Duodenal mucosa (tissue), 2 donors: ENCODE data around the gene PSAP.
A peak's percentile ranks its signal among the peaks of the same experiment; 100 is the strongest.

Experiments used
- H3K27ac ChIP-seq: one replicate; pipeline ENCODE4 v1.7.0; 2013; ENCODE audit warnings: low read depth, low read length
- H3K27me3 ChIP-seq, 2 donors: one replicate each; pipeline ENCODE4 v1.7.0; 2013; ENCODE audit warnings: low read length in 2 of 2, control low read depth in 1 of 2; ENCODE audit not compliant: insufficient read depth in 2 of 2, control insufficient read depth in 1 of 2
- H3K36me3 ChIP-seq, 2 donors: one replicate each; pipeline ENCODE4 v1.7.0; 2013; ENCODE audit warnings: low read length in 2 of 2, control low read depth in 1 of 2; ENCODE audit not compliant: insufficient read depth in 2 of 2, control insufficient read depth in 1 of 2
- H3K4me1 ChIP-seq, 2 donors: one replicate each; pipeline ENCODE4 v1.7.0; 2013; ENCODE audit warnings: low read length in 2 of 2, control low read depth in 1 of 2; ENCODE audit not compliant: insufficient read depth in 2 of 2, control insufficient read depth in 1 of 2
- H3K4me3 ChIP-seq, 2 donors: one replicate each; pipeline ENCODE4 v1.7.0; 2013; ENCODE audit warnings: low read length in 2 of 2, low read depth in 1 of 2
- H3K9ac ChIP-seq, 2 donors: one replicate each; pipeline ENCODE4 v1.7.0; 2013; ENCODE audit warnings: low read length in 2 of 2, low read depth in 1 of 2
- H3K9me3 ChIP-seq, 2 donors: one replicate each; pipeline ENCODE4 v1.7.0; 2013; ENCODE audit warnings: low read length in 2 of 2, control low read depth in 1 of 2; ENCODE audit not compliant: control insufficient read depth in 1 of 2

Gene PSAP

DNA sequence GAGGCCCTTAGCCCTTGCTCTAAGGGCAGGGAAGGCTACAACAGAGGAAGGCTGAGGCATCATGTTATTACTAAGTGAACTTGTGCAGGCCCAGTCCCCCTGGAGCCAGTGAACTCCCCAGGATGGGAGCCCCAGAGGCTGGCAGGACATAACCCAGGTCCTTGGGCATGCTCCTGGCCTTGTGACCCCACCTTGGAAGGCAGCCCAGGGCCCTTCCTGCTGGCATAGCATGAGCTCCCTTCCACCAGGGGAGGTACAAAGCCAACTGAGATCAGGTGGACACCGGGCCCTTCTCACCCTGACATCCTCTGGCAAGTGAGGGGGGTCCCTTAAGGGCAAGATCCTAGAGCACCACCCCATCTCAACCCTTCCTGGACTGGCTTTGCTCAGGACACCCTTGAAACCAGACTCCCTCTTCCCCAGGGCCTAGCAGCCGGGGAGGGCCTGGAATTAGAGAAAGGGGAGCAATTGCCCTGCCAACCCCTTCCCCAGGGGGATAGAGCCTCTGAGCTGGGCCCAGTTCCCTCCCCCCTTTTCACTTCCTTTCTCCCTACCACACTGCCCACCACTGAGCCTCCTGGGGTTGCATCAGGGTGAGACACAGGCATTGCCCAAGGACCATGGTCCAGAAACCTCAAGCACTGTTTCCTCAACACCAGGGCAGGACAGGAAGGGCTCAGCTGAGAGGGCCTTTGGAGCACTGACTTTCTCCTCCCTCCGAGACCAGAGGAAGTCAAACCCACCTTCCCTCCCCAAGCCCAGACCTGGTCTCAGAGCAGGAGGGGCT is 75.9 kb downstream of the PSAP start:
- H3K9ac ChIP-seq = peak overlapping the region in 1 of 2 donors; percentile 10
- H3K4me3 ChIP-seq = no peak overlapping the region
- H3K9me3 ChIP-seq = no peaks in the 10 kb centered on the region
- H3K4me1 ChIP-seq = peaks cover 56 to 64% of the 10 kb centered on the region in 2 donors
- peaks cover 0 to 1% of the 10 kb centered on the region in 2 donors for H3K36me3 ChIP-seq
- no peaks in the 10 kb centered on the region for H3K27me3 ChIP-seq
- no peak overlapping the region for H3K27ac ChIP-seq

DNA sequence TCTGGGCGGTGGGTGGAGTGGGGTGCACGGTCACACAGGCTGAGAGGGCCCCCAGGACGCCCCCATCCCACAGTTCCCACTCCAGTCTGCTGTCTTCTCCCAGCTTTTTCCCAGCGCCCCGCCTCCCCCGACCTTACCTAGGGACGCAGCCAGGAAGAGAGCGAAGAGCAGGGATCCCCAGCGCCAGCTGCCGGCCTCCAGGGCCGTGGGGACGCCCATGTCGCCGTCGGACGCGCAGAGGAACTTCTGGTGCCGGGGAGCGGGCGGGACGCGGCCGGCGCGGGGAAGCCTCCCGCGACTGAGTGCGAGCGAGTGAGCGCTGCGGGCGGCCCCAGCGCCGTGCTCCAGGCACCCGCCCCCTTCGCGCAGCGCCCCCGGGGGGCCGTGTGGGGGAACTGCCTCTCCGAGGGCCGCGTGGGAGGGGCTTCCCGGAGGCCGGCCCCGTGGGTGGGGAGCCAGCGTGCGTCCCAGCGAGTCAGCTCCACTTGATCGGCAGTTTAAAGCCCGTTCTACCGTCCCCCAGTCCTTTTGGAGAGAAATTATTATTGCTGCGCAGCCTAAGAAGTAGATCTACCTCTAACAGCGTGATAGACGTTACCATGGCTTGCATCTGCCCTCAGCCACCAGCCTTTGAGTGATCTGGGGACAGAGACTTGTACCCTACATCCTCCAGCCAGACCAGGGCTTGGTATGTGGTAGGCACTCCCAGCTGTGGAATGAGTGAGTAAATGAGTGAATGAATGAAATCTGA is 77.7 kb downstream of the PSAP start, which contains the start of gene VSIR:
TSS of gene VSIR (minus strand) at position 300 of the 751 bp plus-strand sequence. CDS start at position 219, 81 bp downstream.
- H3K36me3 ChIP-seq = peaks cover 0 to 5% of the 10 kb centered on the region in 2 donors
- peaks cover 69 to 77% of the 10 kb centered on the region in 2 donors for H3K4me1 ChIP-seq
- H3K4me3 ChIP-seq = peak within 1 kb of the TSS; percentile 89 to 97
- no peaks in the 10 kb centered on the region for H3K9me3 ChIP-seq
- peak within 1 kb of the TSS; percentile 91 for H3K27ac ChIP-seq
- no peaks in the 10 kb centered on the region for H3K27me3 ChIP-seq
- peak within 1 kb of the TSS; percentile 98 to 99 for H3K9ac ChIP-seq

DNA sequence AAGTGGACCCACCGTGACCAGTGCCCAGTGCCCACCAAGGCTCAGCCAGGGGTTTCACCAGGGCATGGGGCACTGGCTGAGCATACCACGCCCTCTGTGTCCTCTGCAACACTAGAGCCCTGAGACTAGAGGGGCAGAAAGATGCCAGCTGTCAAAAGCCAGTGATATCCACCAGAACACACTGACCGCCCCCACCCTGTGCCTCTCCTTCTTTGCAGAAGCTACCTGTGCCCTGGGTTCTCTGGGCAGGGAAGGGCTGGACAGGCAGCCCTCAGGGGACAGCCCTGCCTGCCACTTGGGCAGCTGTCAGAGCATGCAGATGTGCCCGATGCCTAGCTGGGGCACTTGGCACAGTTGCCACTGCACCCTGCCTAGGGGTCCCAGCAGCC is 78.2 kb downstream of the PSAP start:
- Histone ChIP-seq H3K9me3 (no peaks in the 10 kb centered on the region), H3K4me1 (peaks cover 75 to 82% of the 10 kb centered on the region in 2 donors), H3K4me3 (peak overlapping the region; percentile 89 to 97), H3K36me3 (peaks cover 0 to 5% of the 10 kb centered on the region in 2 donors), H3K27me3 (no peaks in the 10 kb centered on the region), H3K27ac (peak overlapping the region; percentile 91), H3K9ac (peak overlapping the region; percentile 98 to 99)

DNA sequence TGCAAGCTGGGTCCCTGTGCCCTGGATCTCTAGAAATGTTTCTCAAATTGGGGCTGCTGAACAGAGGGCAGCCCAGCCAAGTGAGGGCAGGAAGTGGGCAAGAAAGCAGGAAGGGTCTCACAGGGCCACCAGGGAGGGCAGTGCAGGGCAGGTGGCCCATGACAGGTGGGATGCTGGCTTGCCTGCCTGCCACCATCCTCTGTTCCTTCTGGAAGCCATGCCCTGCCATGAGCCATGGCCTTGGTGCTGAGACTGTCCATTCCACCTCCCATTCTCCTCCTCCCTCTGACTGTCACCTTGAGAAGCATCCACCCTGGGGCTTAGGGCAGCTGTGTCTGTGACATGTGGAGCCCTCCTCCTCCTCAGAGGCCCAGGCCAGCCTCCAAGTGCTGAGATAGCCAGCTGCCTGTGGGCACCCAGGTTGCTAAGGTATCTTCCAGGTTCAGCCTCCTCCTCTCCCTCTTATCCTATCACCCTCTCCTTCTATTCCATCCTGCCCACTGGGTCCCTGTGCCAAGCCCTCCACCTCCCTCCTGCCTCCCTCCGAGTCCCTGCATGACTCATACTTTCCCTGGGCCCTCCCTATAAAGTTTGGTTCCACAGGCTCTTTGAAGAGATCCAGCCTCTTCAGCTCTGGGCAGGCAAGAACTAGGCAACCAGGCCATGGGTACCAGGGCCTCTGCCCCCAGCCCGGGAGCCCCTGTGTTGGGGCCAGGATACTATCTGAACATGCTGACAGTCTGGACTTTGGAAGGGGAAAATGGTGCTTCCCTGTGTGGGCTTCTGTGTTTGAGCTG is 79.0 kb downstream of the PSAP start:
- Histone ChIP-seq H3K4me3 (peak overlapping the region; percentile 89 to 97), H3K9me3 (no peaks in the 10 kb centered on the region), H3K4me1 (peaks cover 83 to 89% of the 10 kb centered on the region in 2 donors), H3K9ac (peak overlapping the region; percentile 98 to 99), H3K27ac (peak overlapping the region; percentile 91), H3K36me3 (peaks cover 0 to 5% of the 10 kb centered on the region in 2 donors), H3K27me3 (no peaks in the 10 kb centered on the region)

DNA sequence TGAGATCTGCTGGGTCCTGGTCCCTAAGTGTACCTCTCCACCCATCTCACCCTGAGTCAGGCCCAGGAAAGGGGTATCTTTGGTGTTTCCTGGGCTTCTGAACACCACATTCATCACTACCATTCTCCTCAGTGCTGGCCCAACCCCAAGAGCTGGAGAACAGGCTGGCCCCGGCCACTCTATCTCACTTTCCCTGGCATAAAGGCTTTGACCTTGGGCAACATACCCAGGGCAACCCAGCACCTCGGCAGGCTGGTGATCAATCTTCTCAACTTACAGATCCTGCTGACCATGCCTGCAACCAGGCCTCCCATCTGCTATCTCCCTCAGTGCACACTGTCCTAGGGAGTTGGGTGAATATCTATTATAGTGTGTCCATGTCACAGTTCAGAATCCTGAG is 79.8 kb downstream of the PSAP start:
- Histone ChIP-seq H3K4me1 (peaks cover 83 to 91% of the 10 kb centered on the region in 2 donors), H3K9me3 (no peaks in the 10 kb centered on the region)

DNA sequence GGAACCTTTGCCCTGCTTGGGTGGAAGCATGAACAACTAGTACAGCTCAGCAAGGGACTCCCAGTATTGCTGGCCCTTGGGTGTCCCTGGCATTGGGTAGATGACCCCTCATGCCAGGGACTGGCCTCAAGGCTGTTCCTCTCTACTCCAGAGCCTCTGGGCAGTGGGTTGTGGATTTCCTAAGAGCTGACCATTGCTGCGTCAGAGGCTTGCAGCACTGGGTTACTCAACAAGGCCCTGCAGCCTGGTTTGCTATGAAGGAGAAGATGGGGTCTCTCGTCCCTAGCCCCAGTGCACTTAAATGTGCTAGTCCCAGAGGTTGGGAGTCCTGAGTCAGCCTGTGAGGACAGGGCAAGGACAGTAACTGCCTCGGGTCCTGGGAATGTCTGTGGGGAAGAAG is 80.3 kb downstream of the PSAP start:
- H3K27me3 ChIP-seq = no peaks in the 10 kb centered on the region
- H3K36me3 ChIP-seq = peaks cover 0 to 5% of the 10 kb centered on the region in 2 donors
- peak overlapping the region; percentile 91 for H3K27ac ChIP-seq
- peak overlapping the region; percentile 98 to 99 for H3K9ac ChIP-seq
- no peaks in the 10 kb centered on the region for H3K9me3 ChIP-seq
- peaks cover 83 to 91% of the 10 kb centered on the region in 2 donors for H3K4me1 ChIP-seq
- peak overlapping the region; percentile 89 to 97 for H3K4me3 ChIP-seq

More for the DNA sequence above, 79.8 kb downstream of the PSAP start:
- peak overlapping the region; percentile 89 to 97 for H3K4me3 ChIP-seq
- no peaks in the 10 kb centered on the region for H3K27me3 ChIP-seq
- peak overlapping the region; percentile 91 for H3K27ac ChIP-seq
- peaks cover 0 to 5% of the 10 kb centered on the region in 2 donors for H3K36me3 ChIP-seq
- H3K9ac ChIP-seq = peak overlapping the region; percentile 98 to 99

DNA sequence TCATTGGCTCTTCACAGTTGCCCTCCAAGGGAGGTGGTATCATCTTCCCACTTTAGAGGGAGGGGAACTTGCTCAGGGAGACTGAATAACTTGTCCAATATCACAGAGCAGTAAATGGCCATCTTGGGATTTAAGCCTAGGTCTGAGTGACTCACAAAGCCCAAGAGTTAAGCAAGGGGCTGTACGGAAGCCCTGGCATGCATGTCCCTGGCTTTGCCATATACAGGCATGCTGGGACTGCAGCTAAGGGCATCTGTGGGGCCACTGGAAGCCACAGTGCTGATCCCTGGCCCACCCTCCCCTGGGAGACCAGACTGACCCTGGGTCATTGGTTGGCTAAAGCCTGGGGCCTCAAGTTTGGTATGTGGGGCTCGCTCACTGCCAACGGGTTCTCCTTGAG is 80.8 kb downstream of the PSAP start:
- peak overlapping the region; percentile 91 for H3K27ac ChIP-seq

DNA sequence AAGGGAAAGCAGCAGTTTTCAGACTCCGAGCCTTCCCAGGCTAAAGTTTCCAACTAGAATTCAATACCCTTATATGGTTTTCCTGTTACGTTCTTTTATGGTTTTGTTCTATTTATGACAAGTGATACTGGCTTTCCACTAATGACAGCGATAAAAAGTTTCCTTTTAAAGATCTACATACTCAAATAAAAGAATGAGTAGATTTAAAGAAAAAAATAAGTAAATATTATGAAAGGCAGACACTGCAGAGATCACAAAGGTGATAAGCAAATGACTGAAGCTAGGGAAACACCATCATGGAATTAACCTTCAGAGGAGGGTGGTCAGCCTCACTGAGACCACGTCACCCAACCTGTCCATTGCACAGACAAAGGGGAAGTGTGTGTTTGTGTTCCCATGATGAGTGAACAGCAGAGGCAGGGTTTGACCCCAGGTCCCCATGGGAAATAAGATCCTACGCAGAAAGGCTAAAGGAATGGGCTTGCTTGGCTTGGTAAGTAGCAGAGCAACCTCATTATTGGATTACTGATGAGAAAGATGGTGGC is 81.7 kb downstream of the PSAP start:
- H3K9ac ChIP-seq = peak overlapping the region; percentile 38 to 98
- peak overlapping the region; percentile 95 for H3K27ac ChIP-seq
- peak overlapping the region; percentile 50 to 97 for H3K4me3 ChIP-seq
- peaks cover 3 to 5% of the 10 kb centered on the region in 2 donors for H3K36me3 ChIP-seq
- no peaks in the 10 kb centered on the region for H3K27me3 ChIP-seq
- no peaks in the 10 kb centered on the region for H3K9me3 ChIP-seq
- H3K4me1 ChIP-seq = peaks cover 90% of the 10 kb centered on the region in 2 donors

More for the DNA sequence above, 80.8 kb downstream of the PSAP start:
- Histone ChIP-seq H3K9ac (peak overlapping the region; percentile 98 to 99), H3K4me1 (peaks cover 87 to 91% of the 10 kb centered on the region in 2 donors), H3K4me3 (peak overlapping the region; percentile 89 to 97), H3K27me3 (no peaks in the 10 kb centered on the region), H3K36me3 (peaks cover 0 to 5% of the 10 kb centered on the region in 2 donors), H3K9me3 (no peaks in the 10 kb centered on the region)

DNA sequence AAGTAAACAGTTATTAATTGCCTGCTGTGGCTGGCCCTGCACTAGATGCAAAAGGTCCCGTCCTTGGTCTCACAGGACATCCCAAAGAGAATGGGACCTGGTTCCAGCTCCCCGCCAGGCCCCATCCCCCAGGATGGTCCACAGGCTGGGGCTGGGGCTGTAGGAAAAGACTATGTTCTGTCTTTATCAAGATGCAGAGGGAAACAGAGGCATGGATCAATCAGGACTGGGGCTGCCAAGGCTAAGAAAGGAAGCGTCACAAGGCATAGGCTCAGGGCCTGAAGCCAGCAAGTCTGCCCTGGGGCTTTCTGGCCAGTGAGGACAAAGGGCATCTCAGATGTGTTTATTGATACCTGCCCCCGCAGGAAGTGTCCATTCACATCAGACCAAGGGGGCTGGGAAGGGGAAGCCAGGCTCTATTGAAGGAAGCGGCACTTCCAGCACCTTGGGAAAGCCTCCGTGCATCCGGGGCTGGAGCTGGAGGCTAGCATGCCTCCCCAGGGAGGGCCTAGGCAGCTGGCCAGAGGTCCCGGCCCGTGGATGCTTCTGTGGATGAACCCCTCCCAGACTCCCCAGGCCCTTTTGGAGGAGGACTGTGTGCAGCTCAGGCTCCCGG is 83.5 kb downstream of the PSAP start:
- H3K36me3 ChIP-seq = peaks cover 3 to 5% of the 10 kb centered on the region in 2 donors
- peak overlapping the region; percentile 95 for H3K27ac ChIP-seq
- H3K9ac ChIP-seq = peak overlapping the region; percentile 28 to 65
- H3K4me3 ChIP-seq = peak overlapping the region; percentile 33 to 44
- H3K4me1 ChIP-seq = peaks cover 89 to 96% of the 10 kb centered on the region in 2 donors
- H3K27me3 ChIP-seq = no peaks in the 10 kb centered on the region
- no peaks in the 10 kb centered on the region for H3K9me3 ChIP-seq
